ENCODE data around the gene HERPUD1.

HERPUD1 gene

DNA sequence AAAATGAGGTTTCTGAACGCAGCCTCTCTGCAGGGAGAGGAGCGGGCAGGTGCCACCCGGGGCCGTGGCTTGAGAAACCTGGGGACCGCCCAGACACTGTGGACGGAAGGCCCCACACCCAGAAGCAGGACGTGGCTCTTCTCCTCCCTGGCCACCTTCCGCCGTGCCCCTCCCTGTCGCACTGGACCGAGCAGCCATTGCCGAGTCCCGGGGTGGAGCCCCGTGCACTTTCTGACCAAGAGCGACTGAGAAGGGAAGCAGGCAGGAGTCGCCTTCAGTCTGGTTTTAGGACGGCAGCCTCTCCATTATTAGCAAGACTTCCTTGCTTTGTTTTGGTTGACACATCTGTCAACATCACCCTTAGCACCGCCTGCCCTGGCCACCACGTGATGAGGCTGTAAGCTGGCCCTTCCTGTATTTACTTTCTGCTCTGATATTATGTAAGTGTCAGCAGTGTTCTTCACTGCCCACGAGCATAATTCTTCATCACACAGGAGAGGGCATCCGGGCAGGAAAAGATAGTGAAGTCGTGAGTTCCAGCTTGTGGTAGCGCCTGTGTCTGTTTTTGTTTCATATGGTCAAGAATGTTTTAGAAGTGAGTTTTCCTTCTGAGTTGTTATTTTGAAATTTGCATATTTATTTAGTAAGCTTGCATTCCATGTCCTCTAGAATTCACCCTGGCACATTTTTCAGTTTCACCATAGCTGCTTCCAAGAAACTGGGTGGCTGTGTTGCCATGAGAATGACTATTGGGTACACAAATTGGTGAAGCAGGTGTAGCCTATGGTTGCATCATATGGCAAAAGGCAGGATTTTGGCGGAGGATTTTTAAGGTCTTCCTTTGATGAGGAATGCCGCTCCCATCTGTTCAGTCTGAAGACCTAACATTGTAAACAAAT, 1.0 kb downstream of the HERPUD1 start:
- Histone ChIP-seq H3K36me3 (ENCODE audit: control insufficient read depth in 2 of 2, insufficient read depth in 1 of 2, low read length in 2 of 2) (peaks cover 15 to 30% of the 10 kb centered on the region in 2 experiments), H3K4me3 (ENCODE audit: low read depth, low read length) (peak overlapping the region; percentile 67), H3K4me1 (ENCODE audit: control insufficient read depth, insufficient read depth, low read length) (peaks cover 3% of the 10 kb centered on the region; the same call in 1 of the 2 replicates), H3K9me3 (ENCODE audit: control insufficient read depth, insufficient read depth, low read depth, low read length) (no peaks in the 10 kb centered on the region), H3K27ac (ENCODE audit: extremely low read depth, low read depth, low read length) (peak overlapping the region; percentile 74)
- POLR2A ChIA-PET = interaction anchor here (0.5 to 3.3 kb wide), 8 partner anchors 9 to 119 kb away, joined by 3 to 16 read pairs (median 5); no protein-coding TSS in a partner anchor
- CTCF ChIA-PET = interaction anchor here (1.1 to 1.6 kb wide), 2 partner anchors 18 to 64 kb away, joined by 3 to 5 read pairs; no protein-coding TSS in a partner anchor
- TF ChIP-seq GLI4 (tag by site-specific recombination; IDR thresholded peaks at IDR 0.05) = no peak
- TF ChIP-seq YY1 (tag by site-specific recombination; IDR thresholded peaks at IDR 0.05) = peak; percentile 31; the same call in 1 of the 2 replicates
- peak; percentile 85 for TF ChIP-seq ZNF341 (tag by site-specific recombination; IDR thresholded peaks at IDR 0.05; ENCODE audit: low read depth)
- TF ChIP-seq SP2 (tag by site-specific recombination; IDR thresholded peaks at IDR 0.05) = peak; percentile 13
- no peak for TF ChIP-seq ZNF747 (tag by site-specific recombination; IDR thresholded peaks at IDR 0.05)
- peak; percentile 30; the same call in 1 of the 2 replicates for TF ChIP-seq KLF1 (tag by site-specific recombination; IDR thresholded peaks at IDR 0.05)
- no peak for TF ChIP-seq ZIC2 (tag by site-specific recombination; IDR thresholded peaks at IDR 0.05)
- TF ChIP-seq, protein P1, sequence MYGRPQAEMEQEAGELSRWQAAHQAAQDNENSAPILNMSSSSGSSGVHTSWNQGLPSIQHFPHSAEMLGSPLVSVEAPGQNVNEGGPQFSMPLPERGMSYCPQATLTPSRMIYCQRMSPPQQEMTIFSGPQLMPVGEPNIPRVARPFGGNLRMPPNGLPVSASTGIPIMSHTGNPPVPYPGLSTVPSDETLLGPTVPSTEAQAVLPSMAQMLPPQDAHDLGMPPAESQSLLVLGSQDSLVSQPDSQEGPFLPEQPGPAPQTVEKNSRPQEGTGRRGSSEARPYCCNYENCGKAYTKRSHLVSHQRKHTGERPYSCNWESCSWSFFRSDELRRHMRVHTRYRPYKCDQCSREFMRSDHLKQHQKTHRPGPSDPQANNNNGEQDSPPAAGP (tag by site-specific recombination; IDR thresholded peaks at IDR 0.05) = 0 out of 2 replicates have a peak, but pooled peaks have one; percentile 24
- peak; percentile 70 for TF ChIP-seq FEZF1 (tag by site-specific recombination; IDR thresholded peaks at IDR 0.05)
- 0 out of 2 replicates have a peak, but pooled peaks have one; percentile 39 for TF ChIP-seq KLF7 (tag by site-specific recombination; IDR thresholded peaks at IDR 0.05; ENCODE audit: borderline replicate concordance)
- TF ChIP-seq ZXDB (tag by site-specific recombination; IDR thresholded peaks at IDR 0.05) = peak; percentile 23; the same call in 1 of the 2 replicates
- TF ChIP-seq, protein P2, sequence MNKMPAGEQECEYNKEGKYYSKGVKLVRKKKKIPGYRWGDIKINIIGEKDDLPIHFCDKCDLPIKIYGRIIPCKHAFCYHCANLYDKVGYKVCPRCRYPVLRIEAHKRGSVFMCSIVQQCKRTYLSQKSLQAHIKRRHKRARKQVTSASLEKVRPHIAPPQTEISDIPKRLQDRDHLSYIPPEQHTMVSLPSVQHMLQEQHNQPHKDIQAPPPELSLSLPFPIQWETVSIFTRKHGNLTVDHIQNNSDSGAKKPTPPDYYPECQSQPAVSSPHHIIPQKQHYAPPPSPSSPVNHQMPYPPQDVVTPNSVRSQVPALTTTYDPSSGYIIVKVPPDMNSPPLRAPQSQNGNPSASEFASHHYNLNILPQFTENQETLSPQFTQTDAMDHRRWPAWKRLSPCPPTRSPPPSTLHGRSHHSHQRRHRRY (tag by site-specific recombination; IDR thresholded peaks at IDR 0.05) = 0 out of 2 replicates have a peak, but pooled peaks have one; percentile 30
- TF ChIP-seq ZNF2 (tag by site-specific recombination; IDR thresholded peaks at IDR 0.05) = 0 out of 2 replicates have a peak, but pooled peaks have one; percentile 19
- TF ChIP-seq ZNF660 (tag by site-specific recombination; IDR thresholded peaks at IDR 0.05) = 0 out of 2 replicates have a peak, but pooled peaks have one; percentile 17
- TF ChIP-seq ZNF335 (tag by site-specific recombination; conservative IDR thresholded peaks at IDR 0.05) = peak; percentile 16; the same call in 1 of the 2 replicates
- TF ChIP-seq ZBTB1 (tag by site-specific recombination; IDR thresholded peaks at IDR 0.05) = no peak
- peak; percentile 96 for TF ChIP-seq ZBTB20 (tag by site-specific recombination; IDR thresholded peaks at IDR 0.05)
- 0 out of 2 replicates have a peak, but pooled peaks have one; percentile 3 for TF ChIP-seq ZBTB17 (tag by site-specific recombination; IDR thresholded peaks at IDR 0.05)
- peak; percentile 33; the same call in 1 of the 2 replicates for TF ChIP-seq PRDM1 (tag by site-specific recombination; IDR thresholded peaks at IDR 0.05)
- TF ChIP-seq KLF16 (tag by site-specific recombination; IDR thresholded peaks at IDR 0.05) = 0 out of 2 replicates have a peak, but pooled peaks have one; percentile 10
- TF ChIP-seq ZNF76 (tag by site-specific recombination; IDR thresholded peaks at IDR 0.05; ENCODE audit: borderline replicate concordance, low read depth) = no peak
- TF ChIP-seq, protein P3, sequence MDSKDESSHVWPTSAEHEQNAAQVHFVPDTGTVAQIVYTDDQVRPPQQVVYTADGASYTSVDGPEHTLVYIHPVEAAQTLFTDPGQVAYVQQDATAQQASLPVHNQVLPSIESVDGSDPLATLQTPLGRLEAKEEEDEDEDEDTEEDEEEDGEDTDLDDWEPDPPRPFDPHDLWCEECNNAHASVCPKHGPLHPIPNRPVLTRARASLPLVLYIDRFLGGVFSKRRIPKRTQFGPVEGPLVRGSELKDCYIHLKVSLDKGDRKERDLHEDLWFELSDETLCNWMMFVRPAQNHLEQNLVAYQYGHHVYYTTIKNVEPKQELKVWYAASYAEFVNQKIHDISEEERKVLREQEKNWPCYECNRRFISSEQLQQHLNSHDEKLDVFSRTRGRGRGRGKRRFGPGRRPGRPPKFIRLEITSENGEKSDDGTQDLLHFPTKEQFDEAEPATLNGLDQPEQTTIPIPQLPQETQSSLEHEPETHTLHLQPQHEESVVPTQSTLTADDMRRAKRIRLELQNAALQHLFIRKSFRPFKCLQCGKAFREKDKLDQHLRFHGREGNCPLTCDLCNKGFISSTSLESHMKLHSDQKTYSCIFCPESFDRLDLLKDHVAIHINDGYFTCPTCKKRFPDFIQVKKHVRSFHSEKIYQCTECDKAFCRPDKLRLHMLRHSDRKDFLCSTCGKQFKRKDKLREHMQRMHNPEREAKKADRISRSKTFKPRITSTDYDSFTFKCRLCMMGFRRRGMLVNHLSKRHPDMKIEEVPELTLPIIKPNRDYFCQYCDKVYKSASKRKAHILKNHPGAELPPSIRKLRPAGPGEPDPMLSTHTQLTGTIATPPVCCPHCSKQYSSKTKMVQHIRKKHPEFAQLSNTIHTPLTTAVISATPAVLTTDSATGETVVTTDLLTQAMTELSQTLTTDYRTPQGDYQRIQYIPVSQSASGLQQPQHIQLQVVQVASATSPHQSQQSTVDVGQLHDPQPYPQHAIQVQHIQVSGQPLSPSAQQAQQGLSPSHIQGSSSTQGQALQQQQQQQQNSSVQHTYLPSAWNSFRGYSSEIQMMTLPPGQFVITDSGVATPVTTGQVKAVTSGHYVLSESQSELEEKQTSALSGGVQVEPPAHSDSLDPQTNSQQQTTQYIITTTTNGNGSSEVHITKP (tag by site-specific recombination; IDR thresholded peaks at IDR 0.05) = 0 out of 2 replicates have a peak, but pooled peaks have one; percentile 31

All from HEK293 (cell line).